NCI-H128 (cell line): ENCODE data around the gene AAK1.
"Not testable (repeated sequence)": the region's sequence is repeated elsewhere in the genome, so short reads cannot be mapped to it uniquely, and the experiment has no call there.

Source experiments
- DNase-seq: peaks from one replicate; lab custom pipeline; 2025; ENCODE audit not compliant: unreplicated experiment; lab: John Stamatoyannopoulos, UW

The AAK1 gene

DNA sequence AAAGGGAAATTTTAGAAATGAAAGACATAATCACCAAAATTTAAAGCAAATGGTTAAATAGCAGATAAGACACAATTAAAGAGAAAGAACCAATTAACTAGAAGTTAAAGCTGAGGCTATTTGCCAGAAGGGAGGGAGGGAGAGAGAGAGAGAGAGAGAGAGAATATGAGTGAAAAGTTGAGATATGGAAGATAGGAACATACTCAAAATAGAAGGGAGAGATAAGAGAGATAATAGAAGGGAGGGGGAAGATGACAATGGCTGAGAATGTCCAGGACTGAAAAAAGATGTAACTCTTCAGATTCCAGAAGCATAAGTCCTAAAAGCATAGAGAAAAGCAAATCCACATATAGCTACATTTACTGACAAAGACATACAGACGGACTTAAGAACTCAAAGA lies 17.1 kb upstream of the AAK1 start:
- DNase-seq: no peak

DNA sequence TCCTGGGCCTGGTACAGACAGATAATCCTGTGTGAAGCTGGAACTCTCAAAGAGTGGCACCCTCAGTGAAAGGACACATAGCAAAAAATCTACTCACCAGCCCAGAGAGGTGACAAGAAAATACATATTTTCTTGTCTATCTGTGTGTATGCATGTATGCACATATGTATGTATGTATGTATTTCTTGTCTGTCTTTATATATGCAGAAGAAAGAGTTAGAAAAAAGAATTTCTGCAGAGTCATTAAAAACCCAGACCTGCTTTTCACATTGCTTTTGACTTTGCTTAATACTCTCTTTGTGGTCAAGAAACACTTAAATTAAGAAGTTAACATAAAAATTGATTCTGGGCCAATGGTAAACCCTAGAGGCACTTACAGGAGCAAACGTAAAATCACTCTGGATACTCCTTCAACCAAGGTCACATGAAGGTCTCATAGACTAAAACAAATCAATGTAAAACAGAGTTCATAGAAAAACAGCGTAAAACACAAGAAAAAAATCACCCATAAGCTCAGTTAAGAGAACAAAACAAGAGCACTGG lies 16.5 kb upstream of the AAK1 start:
- no peak for DNase-seq

DNA sequence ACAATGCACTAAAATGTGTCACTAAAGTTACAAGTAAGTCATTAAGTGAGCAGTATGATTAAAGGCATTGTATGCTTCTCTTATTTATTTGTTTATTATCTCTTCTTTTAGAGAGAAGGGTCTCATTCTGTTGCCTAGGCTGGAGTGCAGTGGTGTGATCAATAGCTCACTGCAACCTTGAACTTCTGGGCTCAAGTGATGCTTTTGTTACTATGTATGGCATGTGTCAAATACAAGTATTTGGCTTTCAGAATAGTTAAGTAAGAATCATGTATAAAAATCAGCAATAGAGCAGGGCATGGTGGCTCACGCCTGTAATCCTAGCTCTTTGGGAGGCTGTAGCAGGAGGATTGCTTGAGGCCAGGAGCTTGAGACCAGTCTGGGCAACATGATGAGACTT lies 15.8 kb upstream of the AAK1 start:
- no peak for DNase-seq

GRCh38 chr2:69652206-69652605 lies 8.7 kb upstream of the AAK1 start:
- DNase-seq: no peak

GRCh38 chr2:69647196-69647595 lies 3.7 kb upstream of the AAK1 start:
- DNase-seq: not testable (repeated sequence)

- DNase-seq: no peak
These were observed 3.2 kb upstream of the AAK1 start for GRCh38 chr2:69646714-69647113.

DNA sequence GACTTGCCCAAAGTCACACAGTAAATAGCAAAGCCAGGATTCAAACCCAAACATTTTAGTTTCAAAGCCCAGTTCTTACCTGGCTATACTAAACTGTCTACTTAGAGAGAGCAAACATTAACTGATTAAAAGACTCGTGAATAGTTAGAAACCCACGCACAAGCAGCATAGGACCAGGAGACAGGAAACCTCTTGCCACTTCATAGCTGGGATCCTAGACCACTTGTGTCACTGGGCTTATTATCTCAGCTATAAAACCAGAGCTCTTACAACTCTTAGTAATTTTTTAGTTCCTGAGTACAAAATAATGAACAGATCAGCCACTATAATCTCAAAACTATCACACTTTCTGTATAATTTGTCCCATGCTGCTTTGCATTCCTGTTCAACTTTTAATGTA lies 2.4 kb upstream of the AAK1 start:
- DNase-seq: no peak

GRCh38 chr2:69645031-69645431 lies 1.5 kb upstream of the AAK1 start:
- DNase-seq: no peak

GRCh38 chr2:69644506-69644979 lies 1.0 kb upstream of the AAK1 start:
- no peak for DNase-seq

GRCh38 chr2:69642709-69643601 lies 584 bp downstream of the AAK1 start:
- no peak for DNase-seq

DNA sequence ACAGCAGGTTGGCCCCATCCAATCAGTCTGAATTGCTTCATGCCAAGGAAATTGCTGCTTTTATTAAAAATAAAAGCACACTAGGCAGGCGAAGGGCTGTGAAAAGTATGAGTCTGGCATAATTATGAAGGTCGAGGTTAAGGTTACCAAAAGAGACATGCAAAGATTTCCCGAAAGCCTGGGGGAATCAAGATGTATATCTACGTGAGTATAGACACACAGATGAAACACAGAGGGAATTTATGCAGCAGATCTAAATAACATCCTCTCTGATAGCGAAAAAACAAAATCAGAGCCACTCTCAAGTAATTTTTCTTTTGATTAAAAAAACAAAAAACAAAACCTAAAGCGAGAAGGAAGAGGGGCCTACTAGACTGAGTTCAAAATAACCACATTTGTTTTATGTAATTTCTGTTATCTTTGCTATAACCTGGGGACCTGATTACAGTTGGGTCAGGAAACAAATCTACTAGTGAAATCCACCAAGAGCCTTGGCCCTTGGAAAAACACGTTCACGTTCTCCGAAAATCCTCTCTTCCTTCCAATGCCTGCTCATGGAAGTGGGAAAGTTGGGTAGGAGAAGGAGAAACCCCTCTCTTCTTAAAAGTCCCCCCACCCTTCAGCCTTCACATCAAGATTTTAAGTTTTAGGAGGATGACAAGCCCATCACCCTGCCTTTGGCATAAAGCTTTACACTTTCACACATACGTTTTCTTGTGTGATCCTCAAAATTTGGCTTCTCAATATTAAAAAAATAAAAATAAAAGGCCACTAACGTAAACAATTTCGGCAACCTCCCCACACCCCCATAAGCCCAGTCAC lies 1.4 kb downstream of the AAK1 start:
- DNase-seq: no peak

GRCh38 chr2:69641471-69641870 lies 2.1 kb downstream of the AAK1 start:
- no peak for DNase-seq

GRCh38 chr2:69639266-69639665 lies 4.3 kb downstream of the AAK1 start:
- DNase-seq: no peak

DNA sequence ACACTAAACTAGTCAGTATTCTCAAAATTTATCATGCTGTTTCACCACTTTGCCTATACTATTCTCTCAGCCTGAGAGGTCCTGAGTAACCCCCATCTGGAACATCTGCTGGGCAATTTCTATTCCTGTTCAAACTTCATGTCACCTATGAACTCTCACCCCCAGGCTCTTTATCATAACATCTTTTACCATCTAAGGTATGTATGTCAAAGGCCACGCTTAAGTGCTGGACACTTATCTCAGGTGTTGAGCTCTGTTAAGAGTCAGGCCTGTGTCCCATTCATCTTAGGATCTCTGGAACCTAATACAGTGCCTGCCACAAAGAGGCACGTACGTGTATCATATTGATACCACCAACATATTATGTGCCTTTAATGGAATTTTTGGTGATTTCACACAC lies 4.9 kb downstream of the AAK1 start:
- DNase-seq: no peak

- DNase-seq: no peak
These were observed 5.6 kb downstream of the AAK1 start for GRCh38 chr2:69637923-69638322.

GRCh38 chr2:69636395-69636794 lies 7.1 kb downstream of the AAK1 start:
- DNase-seq: no peak

GRCh38 chr2:69635432-69635831 lies 8.1 kb downstream of the AAK1 start:
- no peak for DNase-seq

GRCh38 chr2:69634196-69634821 lies 9.2 kb downstream of the AAK1 start:
- DNase-seq: no peak

GRCh38 chr2:69631402-69631801 lies 12.1 kb downstream of the AAK1 start:
- no peak for DNase-seq

- no peak for DNase-seq
These were observed 13.5 kb downstream of the AAK1 start for GRCh38 chr2:69629921-69630608.
